Right ventricle myocardium superior (tissue), 1 donor: Measurements from ENCODE around the gene RAE1. TPM values are rescaled to one million over a fixed set of nuclear protein-coding genes. Genes with fewer than 3 reads are reported as not detected.

ENCODE experiments used
- ATAC-seq: fragments of 200-7000 bp; cut with Tn5 transposase; one replicate; pipeline ENCODE4 v1.9.1; 2020; ENCODE audit warnings: mild to moderate bottlenecking; ENCODE audit not compliant: poor library complexity
- DNase-seq: peaks from one replicate; pipeline ENCODE4 v3.0.0-alpha.2; 2020
- intact Hi-C: fragments of 100-400 bp; cut with DNase I; formaldehyde crosslinking; loops from one replicate; pipeline ENCODE4 v1.11.2; 2022
- long read RNA-seq: library from polyadenylated mRNA; unstranded; transcript quantifications from one replicate; pipeline ENCODE4 v2.0.0, GENCODE V29; 2021
- total RNA-seq: library from RNA; stranded (reverse); fragmentation: NEBNext Ultra II Directional; extraction: Animal tissue kit (Norgen Biotek cat#: 25700); gene quantifications from one replicate; pipeline ENCODE4 v1.2.1, GENCODE V29; 2021
- donor health status: DM: no; HTN: yes; CAD: no; lungs with severe emphysema.

The RAE1 gene, protein sequence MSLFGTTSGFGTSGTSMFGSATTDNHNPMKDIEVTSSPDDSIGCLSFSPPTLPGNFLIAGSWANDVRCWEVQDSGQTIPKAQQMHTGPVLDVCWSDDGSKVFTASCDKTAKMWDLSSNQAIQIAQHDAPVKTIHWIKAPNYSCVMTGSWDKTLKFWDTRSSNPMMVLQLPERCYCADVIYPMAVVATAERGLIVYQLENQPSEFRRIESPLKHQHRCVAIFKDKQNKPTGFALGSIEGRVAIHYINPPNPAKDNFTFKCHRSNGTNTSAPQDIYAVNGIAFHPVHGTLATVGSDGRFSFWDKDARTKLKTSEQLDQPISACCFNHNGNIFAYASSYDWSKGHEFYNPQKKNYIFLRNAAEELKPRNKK
- 13.2 TPM for total RNA-seq
- long read RNA-seq, transcript RAE1-203 (12 exons, 2,639 nt): major isoform, 37 of 44 reads
- long read RNA-seq, partial matches to known transcripts: 1 of 44 reads
- long read RNA-seq, other reads (novel, unspliced or antisense): 2 of 44 reads

DNA sequence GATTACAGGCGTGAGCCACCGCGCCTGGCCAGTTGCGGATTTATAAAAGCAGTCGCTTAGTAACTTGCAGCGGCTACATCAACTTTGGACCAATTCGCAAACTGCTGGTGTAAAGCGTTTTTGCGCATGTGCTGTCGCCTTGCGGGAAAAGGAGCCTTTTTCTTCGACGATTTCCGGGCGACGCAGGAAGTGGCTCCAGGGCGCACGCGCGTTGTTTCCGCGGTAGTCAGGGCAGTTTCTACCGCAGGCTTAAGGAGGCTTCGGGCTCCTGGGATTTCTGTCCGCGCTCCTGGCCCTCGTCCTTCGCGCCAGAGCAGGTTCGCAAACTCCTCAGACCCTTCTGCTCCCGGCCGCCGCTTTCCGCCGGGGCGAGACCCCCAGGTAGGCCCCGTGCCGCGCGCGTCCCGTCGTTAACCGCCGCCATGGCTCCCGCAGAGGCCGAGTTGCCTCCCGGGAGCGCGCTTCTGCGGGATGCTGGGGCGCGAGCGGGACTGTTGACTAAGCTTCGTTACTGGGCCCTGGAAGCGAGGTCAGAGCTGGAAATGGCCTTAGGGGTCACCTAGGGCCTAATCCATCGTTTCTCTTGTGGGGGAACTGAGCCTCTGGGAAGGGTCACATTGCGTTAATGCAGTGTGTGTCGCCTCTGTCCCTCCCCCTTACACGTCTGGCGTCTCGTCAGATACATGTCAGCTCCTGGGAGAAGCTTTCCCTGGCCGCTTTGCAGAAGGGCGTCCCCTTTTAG is at the start of gene RAE1:
TSS of gene RAE1 (plus strand) at position 214 of the 742 bp plus-strand sequence. CDS start 2,784 bp downstream, outside the sequence.
- ATAC-seq (peak; percentile 94), DNase-seq (peak; percentile 94)
- intact Hi-C loops: no loop called here

DNA sequence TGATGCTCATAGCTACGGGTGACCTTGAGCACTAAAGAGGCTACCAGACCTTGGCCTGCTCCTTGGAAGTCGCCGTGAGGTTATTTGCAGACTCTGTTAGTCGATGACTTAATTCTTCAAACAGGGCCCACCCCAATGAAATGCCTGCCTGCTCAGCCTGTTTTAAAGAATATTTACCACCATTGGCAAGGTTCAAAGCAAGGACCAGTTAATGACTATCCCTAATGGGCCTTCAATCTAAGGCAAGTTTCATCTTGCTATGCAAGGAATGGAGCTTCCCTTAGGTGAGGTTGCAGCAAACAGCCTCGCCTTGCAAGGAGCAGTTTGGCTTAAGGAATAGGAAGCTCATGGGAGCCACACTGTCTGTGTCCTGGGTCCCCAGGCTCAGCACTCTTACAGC is 44.3 kb upstream of the RAE1 start:
- intact Hi-C loops: no loop called here
- DNase-seq (no peak), ATAC-seq (no peak)

DNA sequence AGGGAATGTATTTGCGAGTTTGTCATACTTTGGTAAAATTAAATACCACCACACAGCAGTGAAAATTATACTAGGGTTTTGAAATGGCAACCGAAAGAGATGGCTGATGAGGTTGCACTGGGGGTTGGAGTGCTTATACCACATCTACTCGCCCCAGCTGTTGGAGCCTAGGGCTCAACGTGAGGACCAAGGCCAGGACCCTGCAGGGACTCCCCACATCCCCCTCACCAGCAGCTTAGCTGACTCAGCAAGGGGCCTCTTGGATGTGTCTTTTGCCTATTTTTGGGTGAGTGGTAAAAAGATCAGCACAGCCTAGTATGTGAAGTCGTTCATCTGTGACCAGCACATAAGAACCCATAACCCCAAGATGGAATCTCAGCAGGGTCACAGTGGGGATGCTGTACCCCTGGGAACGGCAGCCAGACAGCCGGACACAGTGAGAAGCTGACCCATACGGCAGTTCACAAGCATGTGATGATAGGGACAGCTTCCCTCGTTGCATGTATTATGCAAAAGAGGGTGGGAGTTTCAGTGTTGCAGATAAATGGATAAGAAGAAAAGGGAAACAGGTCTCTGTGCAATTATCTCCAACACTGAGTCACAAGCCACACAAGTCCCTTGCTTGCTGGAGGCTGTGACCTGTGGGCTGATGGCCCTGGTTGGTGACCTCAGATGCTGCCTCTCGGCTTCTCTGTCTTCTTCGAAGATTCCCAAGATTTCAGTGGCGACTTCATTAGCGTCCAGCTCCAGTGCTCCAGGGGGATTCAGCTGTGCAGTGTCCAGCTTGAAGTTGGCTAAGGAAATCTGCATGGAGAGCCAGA is 42.4 kb upstream of the RAE1 start:
- intact Hi-C loops: no loop called here

DNA sequence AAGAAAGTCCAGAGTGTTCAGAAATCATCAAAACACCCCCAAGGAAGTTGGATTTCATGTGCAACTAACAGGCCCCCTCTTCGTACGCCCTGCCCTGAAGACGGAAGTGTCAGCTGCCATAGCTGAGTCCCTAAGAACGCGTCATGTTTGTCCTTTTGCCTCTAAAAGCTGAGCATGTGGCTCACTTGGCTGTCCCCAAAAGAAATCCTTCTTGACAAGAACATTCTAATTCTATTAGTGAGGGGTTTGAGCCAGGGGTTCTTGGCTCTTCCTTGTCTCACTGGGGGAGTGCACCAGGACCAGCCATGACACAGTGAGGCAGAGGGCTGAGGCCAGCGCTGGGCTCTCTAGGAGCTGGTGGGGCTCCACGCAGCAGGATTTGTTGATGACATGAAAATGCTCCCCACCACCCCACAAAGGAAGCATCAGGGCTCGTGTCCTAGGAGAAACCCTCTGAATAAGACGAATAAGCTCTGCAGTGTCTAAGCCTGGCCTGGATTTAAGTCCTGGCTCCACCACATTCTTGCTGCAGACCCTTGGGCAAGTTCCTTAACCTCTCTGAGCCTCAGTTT is 41.4 kb upstream of the RAE1 start:
- intact Hi-C loops: no loop called here

More for the DNA sequence above, 42.4 kb upstream of the RAE1 start:
- no peak for ATAC-seq
- DNase-seq: no peak

DNA sequence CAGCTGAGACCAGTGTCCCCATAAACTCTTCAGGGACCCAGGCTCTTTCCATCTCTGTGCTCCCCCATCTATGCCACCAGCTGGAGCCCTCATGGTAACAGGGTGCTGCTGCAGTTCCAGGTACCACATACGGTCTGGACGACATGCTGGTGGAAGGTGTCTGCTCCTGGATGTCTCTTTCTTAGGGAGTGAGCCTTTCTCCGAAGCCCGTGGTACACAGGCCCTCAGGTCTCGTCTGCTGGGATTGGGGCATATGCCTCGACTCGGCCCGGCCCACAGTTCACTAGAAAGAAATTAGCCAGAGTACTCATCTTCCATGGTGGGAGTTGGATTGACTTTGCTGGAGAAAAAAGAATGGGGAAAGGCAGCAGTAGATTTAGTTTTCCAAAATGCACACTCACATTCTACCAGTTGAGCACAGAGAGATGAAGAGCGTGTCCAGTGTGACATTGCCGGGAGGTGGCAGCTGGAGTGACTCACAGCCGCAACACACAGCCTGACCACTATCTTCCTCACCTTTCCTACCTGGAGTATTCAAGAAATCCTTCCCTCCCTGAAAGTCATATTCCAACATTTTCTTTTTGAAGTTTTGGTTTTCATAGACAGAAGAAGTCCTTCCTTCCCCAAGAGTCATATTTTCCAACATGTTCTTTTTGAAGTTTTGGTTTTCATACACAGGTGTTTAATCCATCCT is 40.1 kb upstream of the RAE1 start:
- DNase-seq (no peak), ATAC-seq (no peak)

More for the DNA sequence above, 41.4 kb upstream of the RAE1 start:
- DNase-seq (no peak), ATAC-seq (no peak)

DNA sequence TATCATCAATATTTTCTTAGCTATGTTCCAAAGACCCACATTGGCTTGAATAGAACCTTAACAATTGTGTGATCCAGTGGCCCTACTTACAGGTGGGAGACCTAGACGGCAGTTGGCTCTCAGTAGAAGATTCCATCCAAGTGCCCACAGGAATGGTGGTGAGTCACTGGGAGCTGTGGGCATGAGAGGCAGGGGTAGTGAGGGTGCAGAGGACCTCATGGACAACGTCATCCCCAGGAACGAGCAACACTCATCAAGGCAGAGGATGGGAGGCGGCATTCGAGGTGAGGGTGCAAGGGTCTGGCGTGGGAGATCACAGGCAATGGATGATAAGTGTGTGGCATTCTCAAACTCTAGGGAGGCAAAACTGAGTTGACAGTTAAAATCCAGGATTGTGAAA is 38.9 kb upstream of the RAE1 start:
- ATAC-seq (no peak), DNase-seq (no peak)
- intact Hi-C loops: no loop called here

More for the DNA sequence above, 40.1 kb upstream of the RAE1 start:
- intact Hi-C loops: no loop called here

DNA sequence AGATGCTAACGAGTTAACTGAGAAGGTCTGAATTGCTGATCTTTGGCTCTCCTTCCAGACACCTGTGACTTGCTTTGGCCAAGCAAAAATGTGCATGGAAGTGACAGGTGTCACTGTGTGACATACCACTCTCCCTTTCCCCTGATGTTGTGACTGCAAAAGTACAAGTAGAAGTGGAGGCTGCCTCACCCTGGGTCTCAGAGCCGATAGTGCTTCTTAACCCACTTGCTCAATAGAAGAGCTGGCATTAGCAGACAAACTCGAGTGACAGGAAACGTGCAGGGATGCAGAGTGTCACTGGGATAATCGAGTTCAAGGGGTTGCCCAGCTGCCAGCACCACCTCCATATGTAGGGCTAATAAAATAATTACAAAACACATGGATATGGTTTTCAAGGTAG is 37.8 kb upstream of the RAE1 start:
- intact Hi-C loops: no loop called here
- ATAC-seq (no peak), DNase-seq (no peak)

DNA sequence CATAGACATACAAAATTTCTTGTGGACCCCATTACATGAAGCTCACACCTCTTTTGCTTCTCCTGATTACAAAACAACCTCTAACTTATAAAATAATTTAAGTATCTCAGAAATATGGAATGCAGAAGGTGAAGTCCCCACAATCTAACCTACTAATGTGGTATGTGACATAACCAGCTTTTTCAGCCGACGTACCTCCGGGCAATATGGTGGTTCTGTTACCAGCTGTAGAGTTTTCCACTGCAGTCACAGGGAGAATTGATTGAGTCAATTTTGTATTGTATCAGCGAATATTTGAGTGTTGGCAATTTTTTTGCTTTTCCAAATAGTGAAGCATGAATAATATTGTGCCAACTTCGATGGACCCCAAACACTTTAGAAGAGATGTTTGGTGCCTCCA is 37.1 kb upstream of the RAE1 start:
- DNase-seq (no peak), ATAC-seq (no peak)
- intact Hi-C loops: no loop called here

DNA sequence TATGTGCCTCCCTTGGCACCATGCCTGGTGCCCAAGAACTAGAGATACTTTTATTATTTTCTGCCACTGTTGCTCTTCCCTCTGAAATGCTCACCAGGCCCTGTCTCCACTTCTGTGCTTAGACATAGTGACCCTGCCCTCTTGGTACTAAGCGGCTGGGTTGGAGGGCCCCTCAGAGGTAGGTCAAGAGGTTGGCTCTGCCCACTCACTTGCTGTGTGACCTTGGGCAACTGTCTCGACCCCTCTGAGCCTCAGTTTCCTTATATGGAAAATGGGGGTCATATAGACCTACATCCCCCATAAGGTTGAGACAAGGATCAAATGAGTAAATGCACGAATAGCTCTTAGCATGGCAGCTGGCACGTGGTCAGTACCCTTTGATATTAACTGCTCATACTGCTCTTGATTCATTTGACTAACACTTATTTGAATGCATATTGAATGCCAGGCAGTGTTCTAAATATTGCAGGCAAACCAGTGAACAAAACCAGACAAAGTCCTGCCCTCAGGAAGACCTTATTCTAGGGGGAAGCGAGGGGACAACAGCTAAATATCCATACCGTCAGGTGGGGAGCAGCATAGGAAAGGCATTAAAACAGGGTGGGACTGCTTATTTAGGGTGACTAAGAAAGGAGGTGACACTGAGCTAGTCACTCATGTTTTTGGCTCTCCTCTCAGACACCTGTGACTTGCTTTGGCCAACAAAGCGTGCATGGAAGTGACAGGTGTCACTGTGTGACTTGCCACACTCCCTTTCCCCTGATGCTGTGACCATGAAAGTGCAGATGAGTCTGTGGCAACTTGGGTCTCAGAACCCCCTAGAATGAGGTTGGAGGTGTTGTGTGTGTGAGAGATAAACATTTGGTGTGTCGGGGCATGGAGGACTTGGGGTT is 35.7 kb upstream of the RAE1 start:
- DNase-seq: no peak

DNA sequence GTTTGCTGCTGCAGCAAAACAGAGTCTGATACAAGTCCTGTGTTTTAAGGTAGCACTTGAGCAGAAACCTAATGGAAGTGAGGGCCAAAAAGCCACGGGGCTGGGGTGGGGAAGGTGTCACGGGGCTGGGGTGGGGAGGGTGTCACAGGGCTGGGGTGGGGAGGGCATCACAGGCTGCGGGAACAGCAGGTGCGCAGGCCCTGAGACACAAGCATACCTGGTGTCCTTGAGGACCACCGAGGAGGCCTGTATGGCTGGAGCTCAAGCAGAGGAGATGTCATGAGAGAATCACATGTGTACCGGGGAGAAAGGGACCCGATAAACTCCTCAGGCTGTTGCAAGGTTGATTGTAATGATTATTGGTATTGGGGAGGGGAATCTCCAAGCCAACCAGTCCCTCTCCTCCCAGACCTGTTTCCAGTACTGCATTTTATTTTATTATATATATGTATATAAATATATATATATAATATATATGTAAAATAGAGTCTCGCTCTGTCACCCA is 35.0 kb upstream of the RAE1 start:
- no peak for DNase-seq
- intact Hi-C loops: no loop called here
- ATAC-seq: no peak

More for the DNA sequence above, 35.7 kb upstream of the RAE1 start:
- ATAC-seq: no peak
- intact Hi-C loops: no loop called here

DNA sequence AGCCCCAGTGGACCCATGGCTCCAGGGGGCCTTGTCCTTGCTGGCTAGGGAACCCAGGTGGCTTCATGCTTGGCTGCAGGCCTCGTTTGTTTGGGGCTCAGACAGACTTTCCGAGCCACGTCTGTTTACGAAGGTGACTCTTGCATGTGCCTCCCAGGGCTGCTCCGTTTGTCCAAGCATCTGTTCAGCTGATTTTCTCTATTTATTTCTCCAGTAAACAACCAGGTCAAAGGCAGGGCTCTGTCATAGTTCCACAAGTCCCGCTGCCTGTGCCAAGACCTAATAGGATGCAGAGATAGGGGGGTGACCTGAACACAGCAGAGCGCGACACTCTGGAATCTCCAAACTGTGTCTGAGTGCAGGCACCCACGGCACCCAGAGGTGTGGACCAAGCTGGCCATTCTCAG is 34.3 kb upstream of the RAE1 start:
- no peak for DNase-seq
- no peak for ATAC-seq
- intact Hi-C loops: no loop called here

DNA sequence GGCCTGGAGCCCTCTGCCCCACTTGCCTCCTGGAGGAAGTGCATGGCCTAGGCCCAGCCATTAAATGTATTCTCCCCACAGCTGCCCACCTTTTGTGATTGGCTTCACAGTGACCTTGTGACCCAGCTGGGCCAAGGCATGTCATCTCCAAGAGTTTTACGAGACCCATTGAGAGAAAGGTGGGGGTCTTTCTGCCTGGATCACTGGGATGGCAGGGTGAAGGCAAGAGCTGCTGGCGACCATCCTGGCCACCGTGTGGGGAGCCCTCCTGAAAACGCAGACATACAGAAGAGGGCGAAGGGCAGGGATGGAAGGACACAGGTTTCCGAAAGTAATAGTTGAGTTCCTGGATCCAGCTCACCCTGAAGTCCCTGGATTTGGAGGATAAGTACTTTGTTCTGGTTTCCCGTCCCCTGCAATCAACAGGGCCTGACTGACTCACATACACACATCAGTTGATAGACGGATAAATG is 33.7 kb upstream of the RAE1 start:
- intact Hi-C loops: no loop called here
- no peak for ATAC-seq
- no peak for DNase-seq

DNA sequence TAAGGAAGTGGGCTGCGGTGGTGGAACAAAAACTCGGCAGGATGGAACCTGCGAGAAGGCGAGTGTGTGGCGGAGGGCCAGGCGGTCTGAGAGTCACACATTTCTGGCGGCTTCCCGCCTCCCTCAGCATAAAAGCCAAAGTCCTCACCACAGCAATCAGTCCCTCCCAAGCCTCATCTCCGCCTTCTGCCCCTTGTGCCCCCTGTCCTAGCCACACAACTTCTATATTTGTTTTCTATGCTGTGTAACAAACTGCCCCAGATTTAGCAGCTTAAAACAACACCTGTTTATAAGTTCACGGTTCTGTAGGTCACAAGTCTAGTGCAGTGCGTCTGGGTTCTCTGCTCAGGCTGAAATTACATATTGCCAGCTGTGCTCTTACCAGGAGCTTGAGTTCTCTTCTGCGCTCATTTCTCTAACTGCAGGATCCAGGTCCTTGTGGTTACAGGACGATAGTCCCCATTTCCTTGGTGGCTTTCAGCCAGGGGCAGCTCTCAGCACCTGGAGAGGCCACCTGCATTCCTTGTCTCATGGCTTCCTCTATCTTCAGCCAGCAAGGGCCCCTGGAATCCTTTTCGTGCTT is 33.2 kb upstream of the RAE1 start:
- ATAC-seq (no peak), DNase-seq (no peak)
- intact Hi-C loops: no loop called here

DNA sequence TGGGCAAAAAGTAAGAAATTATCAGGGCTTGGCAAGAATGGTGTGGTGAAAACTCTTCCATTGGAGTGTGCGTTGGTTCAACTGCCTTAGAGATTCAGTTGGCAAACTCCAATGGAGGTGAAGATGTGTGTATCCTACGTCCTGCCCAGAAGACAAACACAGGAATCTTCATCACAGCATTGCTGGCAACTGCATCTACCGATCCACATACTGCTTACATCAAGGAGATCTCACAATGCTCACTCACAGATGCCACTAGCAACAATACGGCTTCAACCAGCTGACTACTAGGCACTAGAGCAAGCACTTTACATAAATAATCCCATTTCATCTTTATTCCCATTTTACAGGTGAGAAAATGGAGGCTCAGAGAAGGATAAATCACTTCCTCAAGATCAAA is 31.5 kb upstream of the RAE1 start:
- ATAC-seq: no peak
- intact Hi-C loops: no loop called here
- DNase-seq: no peak

DNA sequence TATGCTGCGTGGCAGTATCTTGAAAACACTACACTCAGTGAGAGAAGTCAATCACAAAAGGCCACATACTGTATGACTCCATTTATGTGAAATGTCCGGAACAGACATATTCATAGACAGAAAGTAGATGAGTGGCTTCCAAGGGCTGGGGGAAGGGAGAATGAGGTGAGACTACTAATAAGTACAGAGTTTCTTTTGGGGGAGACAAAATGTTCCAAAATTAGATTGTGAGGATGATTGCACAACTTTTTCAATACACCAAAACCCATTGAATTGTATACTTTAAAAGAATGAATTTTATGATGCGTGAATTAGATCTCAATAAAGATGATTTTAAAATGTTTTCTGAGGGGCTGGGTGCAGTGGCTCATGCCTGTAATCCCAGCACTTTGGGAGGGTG is 30.7 kb upstream of the RAE1 start:
- intact Hi-C loops: no loop called here
- no peak for ATAC-seq
- no peak for DNase-seq

DNA sequence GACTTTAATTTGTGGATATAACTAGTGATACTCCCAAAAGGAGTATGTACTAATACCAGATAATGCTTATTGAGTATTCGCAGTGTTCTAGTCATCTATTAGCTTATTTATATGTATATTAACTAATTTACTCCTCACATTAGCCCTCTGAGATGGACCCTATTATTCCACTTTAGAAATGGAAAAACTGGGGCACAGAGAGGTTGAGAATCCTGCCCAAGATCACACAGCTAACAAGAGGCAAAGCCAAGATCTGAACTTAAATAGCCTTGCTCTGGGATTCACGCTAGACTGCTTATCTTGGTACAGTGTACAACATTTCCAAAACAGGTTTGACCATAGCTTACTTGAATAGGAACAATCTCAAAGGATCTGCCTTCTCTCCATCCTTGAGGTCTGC is 29.9 kb upstream of the RAE1 start:
- ATAC-seq: no peak
- no peak for DNase-seq

DNA sequence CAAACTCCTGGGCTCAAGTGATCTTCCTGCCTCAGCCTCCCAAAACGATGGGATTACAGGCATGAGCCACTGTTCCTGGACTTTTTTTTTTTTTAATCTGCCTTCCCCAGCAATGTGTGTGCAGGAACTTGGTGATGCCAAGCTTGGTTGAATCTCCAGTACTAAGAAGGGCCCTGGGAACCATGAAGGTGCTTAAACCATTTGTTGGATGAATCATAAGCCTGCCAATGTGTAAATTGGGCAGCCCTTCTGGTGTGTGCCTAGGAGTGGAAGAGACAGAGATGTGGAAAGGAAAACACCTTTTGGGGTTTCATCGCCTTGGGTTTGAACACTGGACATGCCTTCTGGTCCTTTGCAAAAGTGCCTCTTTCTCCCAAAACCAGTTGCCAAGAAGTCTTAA is 28.6 kb upstream of the RAE1 start:
- intact Hi-C loops: no loop called here
- DNase-seq (no peak), ATAC-seq (no peak)

More for the DNA sequence above, 29.9 kb upstream of the RAE1 start:
- intact Hi-C loops: no loop called here
